DOHH2 (cell line): Measurements from ENCODE around the gene CHRM4.

Experiments
- H3F3A ChIP-seq: fragments of 200-600 bp; sonication (generic), shearing (Covaris generic); 2 replicates; pipeline ENCODE4 v1.6.0; 2016; ENCODE audit warnings: antibody characterized with exemption, mild to moderate bottlenecking; ENCODE audit not compliant: control insufficient read depth, insufficient read depth
- H3K27ac ChIP-seq: fragments of 200-600 bp; sonication (generic); 2 replicates; pipeline ENCODE4 v1.5.1; 2014; ENCODE audit warnings: low read depth, mild to moderate bottlenecking, low read length, moderate library complexity
- H3K27me3 ChIP-seq: fragments of 200-600 bp; sonication (generic); 2 replicates; pipeline ENCODE4 v1.6.1; 2014; ENCODE audit warnings: mild to moderate bottlenecking, low read length, mixed read lengths; ENCODE audit not compliant: control insufficient read depth
- H3K36me3 ChIP-seq: fragments of 200-600 bp; sonication (generic); 2 replicates; pipeline ENCODE4 v1.6.1; 2014; ENCODE audit warnings: mild to moderate bottlenecking, low read length, moderate library complexity, mixed read lengths; ENCODE audit not compliant: control insufficient read depth
- H3K4me1 ChIP-seq: fragments of 200-600 bp; sonication (generic); 2 replicates; pipeline ENCODE4 v1.6.1; 2014; ENCODE audit warnings: mild to moderate bottlenecking, low read length, mixed read lengths; ENCODE audit not compliant: control insufficient read depth
- H3K4me2 ChIP-seq: fragments of 200-600 bp; sonication (generic); 2 replicates; pipeline ENCODE4 v1.6.0; 2014; ENCODE audit warnings: mild to moderate bottlenecking, low read length, moderate library complexity
- H3K4me3 ChIP-seq: fragments of 200-600 bp; sonication (generic); 2 replicates; pipeline ENCODE4 v1.5.1; 2014; ENCODE audit warnings: mild to moderate bottlenecking, low read length, mixed read lengths
- H3K79me2 ChIP-seq: fragments of 200-600 bp; sonication (generic); 2 replicates; pipeline ENCODE4 v1.6.1; 2014; ENCODE audit warnings: mild to moderate bottlenecking, low read length, mixed read lengths; ENCODE audit not compliant: control insufficient read depth
- H3K9me2 ChIP-seq: fragments of 200-600 bp; sonication (generic); replicated peaks from 2 replicates; pipeline ENCODE4 v1.6.1; 2014; ENCODE audit warnings: mild to moderate bottlenecking, low read length, mixed read lengths; ENCODE audit not compliant: control insufficient read depth
- H3K9me3 ChIP-seq: fragments of 200-600 bp; sonication (generic); 2 replicates; pipeline ENCODE4 v1.6.1; 2014; ENCODE audit warnings: antibody characterized with exemption, low read length, mixed read lengths; ENCODE audit not compliant: control insufficient read depth, insufficient read depth
- H4K20me1 ChIP-seq: fragments of 200-600 bp; sonication (generic); 2 replicates; pipeline ENCODE4 v1.6.0; 2014; ENCODE audit warnings: low read depth, mild to moderate bottlenecking, antibody characterized with exemption, low read length, moderate library complexity; ENCODE audit not compliant: control insufficient read depth, insufficient read depth
- EZH2phosphoT487 ChIP-seq: fragments of 200-600 bp; sonication (generic); IDR thresholded peaks from 2 replicates; pipeline ENCODE4 v1.6.1; 2017; ENCODE audit warnings: borderline replicate concordance, mild to moderate bottlenecking, antibody characterized with exemption, low read length, moderate library complexity, mixed read lengths
- TF ChIP-seq, protein P1 (sequence below): fragments of 200-600 bp; sonication (generic); IDR thresholded peaks from one replicate; pipeline ENCODE4 v1.5.1; 2014; ENCODE audit warnings: antibody characterized with exemption, mild to moderate bottlenecking, low read depth, low read length; ENCODE audit not compliant: poor library complexity, severe bottlenecking

The CHRM4 gene

DNA sequence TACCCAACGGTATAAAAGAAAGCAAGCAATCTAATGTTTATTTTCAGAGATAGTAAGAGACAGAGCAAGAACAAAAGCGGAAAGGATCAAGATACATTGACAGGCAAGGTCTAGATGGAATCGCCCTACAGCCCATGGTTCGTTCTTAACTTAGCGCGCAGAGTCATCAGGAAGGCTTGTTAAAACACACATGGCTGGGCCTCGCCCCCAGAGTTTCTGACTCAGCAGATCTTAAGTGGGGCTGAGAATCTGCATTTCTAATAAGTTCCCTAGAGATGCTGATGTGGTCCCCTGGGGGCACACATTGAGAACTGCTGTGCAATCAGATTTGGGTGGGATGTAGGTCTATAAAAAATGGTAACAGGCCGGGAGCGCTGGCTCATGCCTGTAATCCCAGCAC lies 35.8 kb upstream of the CHRM4 start:
- Histone ChIP-seq H3K27me3 (no peaks in the 10 kb centered on the region), H4K20me1 (no peaks in the 10 kb centered on the region), H3K9me3 (no peaks in the 10 kb centered on the region), H3K4me2 (no peak overlapping the region), H3K79me2 (no peaks in the 10 kb centered on the region), H3K9me2 (no peaks in the 10 kb centered on the region), H3K4me1 (no peaks in the 10 kb centered on the region), H3K4me3 (no peak overlapping the region), H3F3A (no peaks in the 10 kb centered on the region), H3K36me3 (peaks cover 8% of the 10 kb centered on the region), H3K27ac (no peak overlapping the region)
- TF ChIP-seq, protein P1, sequence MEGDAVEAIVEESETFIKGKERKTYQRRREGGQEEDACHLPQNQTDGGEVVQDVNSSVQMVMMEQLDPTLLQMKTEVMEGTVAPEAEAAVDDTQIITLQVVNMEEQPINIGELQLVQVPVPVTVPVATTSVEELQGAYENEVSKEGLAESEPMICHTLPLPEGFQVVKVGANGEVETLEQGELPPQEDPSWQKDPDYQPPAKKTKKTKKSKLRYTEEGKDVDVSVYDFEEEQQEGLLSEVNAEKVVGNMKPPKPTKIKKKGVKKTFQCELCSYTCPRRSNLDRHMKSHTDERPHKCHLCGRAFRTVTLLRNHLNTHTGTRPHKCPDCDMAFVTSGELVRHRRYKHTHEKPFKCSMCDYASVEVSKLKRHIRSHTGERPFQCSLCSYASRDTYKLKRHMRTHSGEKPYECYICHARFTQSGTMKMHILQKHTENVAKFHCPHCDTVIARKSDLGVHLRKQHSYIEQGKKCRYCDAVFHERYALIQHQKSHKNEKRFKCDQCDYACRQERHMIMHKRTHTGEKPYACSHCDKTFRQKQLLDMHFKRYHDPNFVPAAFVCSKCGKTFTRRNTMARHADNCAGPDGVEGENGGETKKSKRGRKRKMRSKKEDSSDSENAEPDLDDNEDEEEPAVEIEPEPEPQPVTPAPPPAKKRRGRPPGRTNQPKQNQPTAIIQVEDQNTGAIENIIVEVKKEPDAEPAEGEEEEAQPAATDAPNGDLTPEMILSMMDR: no peak
- no peak for TF ChIP-seq EZH2phosphoT487

DNA sequence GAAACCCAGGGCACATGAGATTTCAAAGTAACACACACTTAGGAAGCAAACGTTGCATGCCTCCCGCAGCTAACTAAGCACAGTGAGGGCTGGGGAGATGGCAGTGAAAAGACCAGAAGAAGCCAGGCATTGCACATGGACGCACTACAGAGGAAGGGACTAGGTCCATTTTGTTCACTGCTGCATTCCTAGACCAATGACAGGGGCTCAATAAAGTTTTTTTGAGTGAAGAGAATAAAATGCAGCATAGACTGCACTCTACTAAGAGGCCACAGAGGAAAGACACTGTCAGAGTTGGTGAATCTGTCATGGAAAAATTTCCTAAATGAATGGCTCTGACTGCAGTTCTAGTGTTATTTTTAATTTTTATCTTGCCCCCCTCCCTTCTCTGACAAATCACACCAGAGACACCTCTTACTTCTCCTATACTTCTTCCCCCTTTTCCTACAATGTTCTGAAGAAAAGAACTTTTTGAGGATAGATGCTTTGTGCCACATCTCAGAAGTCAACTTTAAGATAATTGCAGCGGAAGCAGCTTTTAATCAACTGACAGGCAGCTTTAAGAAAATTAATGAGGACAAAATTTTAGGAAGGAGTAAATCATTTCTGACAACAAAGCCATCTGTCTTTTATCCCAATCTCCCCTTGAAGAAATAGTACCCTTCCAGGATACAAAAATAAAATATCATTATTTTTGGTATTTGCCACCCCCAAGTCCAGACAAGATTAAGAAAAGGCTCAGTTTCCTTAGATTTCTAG lies 34.8 kb upstream of the CHRM4 start:
- Histone ChIP-seq H3K9me2 (no peaks in the 10 kb centered on the region), H3K79me2 (no peaks in the 10 kb centered on the region), H3K4me2 (no peak overlapping the region), H3K4me3 (no peak overlapping the region), H3K36me3 (peaks cover 5% of the 10 kb centered on the region; the same call in 1 of the 2 replicates), H3K9me3 (no peaks in the 10 kb centered on the region), H3K27ac (no peak overlapping the region), H3F3A (no peaks in the 10 kb centered on the region), H4K20me1 (no peaks in the 10 kb centered on the region), H3K4me1 (no peaks in the 10 kb centered on the region), H3K27me3 (no peaks in the 10 kb centered on the region)
- TF ChIP-seq, protein P1: no peak
- TF ChIP-seq EZH2phosphoT487: no peak

DNA sequence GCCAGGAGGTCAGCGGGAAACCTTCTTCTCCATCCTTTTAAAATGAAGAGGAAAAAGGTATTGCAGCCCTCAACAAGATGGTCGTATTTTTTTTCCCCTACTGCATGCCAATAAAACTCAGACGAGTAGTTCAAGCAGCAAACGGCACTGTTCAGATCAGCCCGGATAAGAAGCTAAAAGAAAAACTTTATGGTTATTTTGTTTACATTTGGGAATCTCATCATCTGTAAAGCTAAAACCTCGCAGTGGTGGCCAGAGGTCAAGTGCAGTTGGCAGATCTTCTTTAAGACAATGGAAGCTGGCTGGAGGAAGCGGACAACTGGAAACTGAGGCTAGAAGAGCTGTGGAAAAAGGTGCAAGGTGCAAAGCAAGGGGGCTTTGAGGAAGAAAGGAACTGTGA lies 31.0 kb upstream of the CHRM4 start:
- TF ChIP-seq, protein P1: no peak
- TF ChIP-seq EZH2phosphoT487: no peak
- H3K4me3 ChIP-seq: no peak overlapping the region
- no peaks in the 10 kb centered on the region; the same call in 1 of the 2 replicates for H3K36me3 ChIP-seq
- no peak overlapping the region for H3K4me2 ChIP-seq
- no peaks in the 10 kb centered on the region for H3K9me3 ChIP-seq
- no peaks in the 10 kb centered on the region for H3K27me3 ChIP-seq
- no peaks in the 10 kb centered on the region for H3K9me2 ChIP-seq
- H3F3A ChIP-seq: no peaks in the 10 kb centered on the region
- no peaks in the 10 kb centered on the region for H3K79me2 ChIP-seq
- H3K4me1 ChIP-seq: no peaks in the 10 kb centered on the region
- H4K20me1 ChIP-seq: no peaks in the 10 kb centered on the region
- no peak overlapping the region for H3K27ac ChIP-seq
